H1 (cell line): ENCODE data around the gene CPLX1. TPM values are rescaled to one million over a fixed set of nuclear protein-coding genes. Genes with fewer than 3 reads are reported as not detected.

ENCODE experiments used
- CTCF ChIA-PET: fragments of 300-600 bp; sonication (Branson Sonifier 250); formaldehyde crosslinking; loops from one replicate; lab custom pipeline; 2021; ENCODE audit not compliant: partially characterized antibody; lab: Charles Lee
- POLR2A ChIA-PET: fragments of 300-600 bp; sonication (Branson Sonifier 250); formaldehyde crosslinking; loops from one replicate; lab custom pipeline; 2021; ENCODE audit warnings: inconsistent platforms; ENCODE audit not compliant: partially characterized antibody; lab: Charles Lee
- DNase-seq, 2 experiments: peaks; one replicate each; pipeline versions ENCODE4 v3.0.0 to v3.0.0-alpha.2; 2010 to 2022; ENCODE audit warnings: low spot score in 2 of 2, low read depth in 1 of 2, mixed read lengths in 1 of 2
- FAIRE-seq: peaks from 2 replicates; lab custom pipeline; 2011; peaks lifted over from hg19 to GRCh38; lab: Jason Lieb, UNC
- H2AFZ ChIP-seq: 2 replicates; pipeline ENCODE4 v1.8.1; 2012; ENCODE audit warnings: low read length, inconsistent platforms
- H2AK5ac ChIP-seq: 2 replicates; pipeline ENCODE4 v1.6.1; 2013; ENCODE audit warnings: low read depth, low read length
- H2BK120ac ChIP-seq: replicated peaks from 2 replicates; pipeline ENCODE3; 2013; ENCODE audit warnings: low read depth, low read length, inconsistent platforms
- H2BK12ac ChIP-seq: 2 replicates; pipeline ENCODE4 v1.6.1; 2013; ENCODE audit warnings: low read depth, low read length
- H2BK15ac ChIP-seq: 2 replicates; pipeline ENCODE4 v1.6.1; 2013; ENCODE audit warnings: low read length
- H2BK20ac ChIP-seq: 2 replicates; pipeline ENCODE4 v1.6.1; 2013; ENCODE audit warnings: low read length
- H2BK5ac ChIP-seq: 2 replicates; pipeline ENCODE4 v1.6.1; 2013; ENCODE audit warnings: low read depth, low read length
- H3K14ac ChIP-seq: 2 replicates; pipeline ENCODE4 v1.6.1; 2013; ENCODE audit warnings: inconsistent platforms; ENCODE audit not compliant: insufficient read length
- H3K18ac ChIP-seq: 2 replicates; pipeline ENCODE4 v1.6.1; 2013; ENCODE audit warnings: low read length; ENCODE audit errors: extremely low read depth
- H3K23ac ChIP-seq: 2 replicates; pipeline ENCODE4 v1.6.1; 2013; ENCODE audit warnings: inconsistent platforms; ENCODE audit not compliant: insufficient read length
- H3K23me2 ChIP-seq: 2 replicates; pipeline ENCODE4 v1.6.1; 2013; ENCODE audit warnings: low read depth, low read length
- H3K27ac ChIP-seq: 2 replicates; pipeline ENCODE4 v1.6.1; 2011; ENCODE audit warnings: low read depth, low read length, inconsistent platforms
- H3K27me3 ChIP-seq, 4 experiments: replicated peaks in 1 of 4; 1 replicate in 1 of 4; 2 replicates in 3 of 4; pipeline versions ENCODE4 v1.6.1 to v1.8.1; 2011 to 2013; ENCODE audit warnings: low read length in 3 of 4, mild to moderate bottlenecking in 3 of 4, inconsistent platforms in 2 of 4, mixed read lengths in 2 of 4, moderate library complexity in 1 of 4; ENCODE audit not compliant: control insufficient read depth in 3 of 4, insufficient read depth in 3 of 4; ENCODE audit errors: extremely low read depth in 1 of 4
- H3K36me3 ChIP-seq, 4 experiments: 2 replicates each; pipeline versions ENCODE4 v1.6.1 to v1.8.1; 2011 to 2013; ENCODE audit warnings: mild to moderate bottlenecking in 4 of 4, low read length in 3 of 4, moderate library complexity in 2 of 4, control low read depth in 1 of 4, inconsistent platforms in 1 of 4; ENCODE audit not compliant: insufficient read depth in 4 of 4, control insufficient read depth in 2 of 4
- H3K4ac ChIP-seq: replicated peaks from 2 replicates; pipeline ENCODE3; 2013; ENCODE audit warnings: low read length, low read depth, mixed read lengths, inconsistent platforms; ENCODE audit not compliant: insufficient read length
- H3K4me1 ChIP-seq, 4 experiments: replicated peaks in 1 of 4; 1 replicate in 1 of 4; 2 replicates in 3 of 4; pipeline versions ENCODE4 v1.6.1 to v1.8.1; 2011 to 2013; ENCODE audit warnings: low read length in 3 of 4, inconsistent platforms in 2 of 4, mixed read lengths in 1 of 4; ENCODE audit not compliant: insufficient read depth in 4 of 4, control insufficient read depth in 3 of 4
- H3K4me2 ChIP-seq, 2 experiments: 2 replicates each; pipeline versions ENCODE4 v1.6.1 to v1.8.1; 2011 to 2013; ENCODE audit warnings: low read depth in 2 of 2, low read length in 2 of 2, control low read depth in 1 of 2, inconsistent platforms in 1 of 2, mild to moderate bottlenecking in 1 of 2; ENCODE audit not compliant: insufficient read depth in 1 of 2
- H3K4me3 ChIP-seq, 4 experiments: fragments of 200-600, 300-600 bp in 1 of 4; sonication (generic), shearing (Covaris generic), sonication (Bioruptor Twin) in 1 of 4; 2 replicates each; pipeline versions ENCODE4 v1.5.1 to v1.8.1; 2011 to 2016; ENCODE audit warnings: low read length in 4 of 4, low read depth in 3 of 4, control low read depth in 2 of 4, inconsistent platforms in 2 of 4, mild to moderate bottlenecking in 2 of 4, mixed read lengths in 1 of 4, moderate library complexity in 1 of 4; ENCODE audit not compliant: insufficient read depth in 2 of 4; ENCODE audit errors: extremely low read depth in 1 of 4
- H3K56ac ChIP-seq: replicated peaks from 2 replicates; pipeline ENCODE3; 2013; ENCODE audit warnings: low read depth, mild to moderate bottlenecking, mixed read lengths, low read length, inconsistent platforms; ENCODE audit not compliant: insufficient read length
- H3K79me1 ChIP-seq: 2 replicates; pipeline ENCODE4 v1.6.1; 2013; ENCODE audit warnings: low read depth, low read length, control low read depth
- H3K79me2 ChIP-seq, 2 experiments: 2 replicates each; pipeline versions ENCODE4 v1.6.1 to v1.8.1; 2012 to 2013; ENCODE audit warnings: low read length in 2 of 2, mild to moderate bottlenecking in 2 of 2, inconsistent platforms in 1 of 2; ENCODE audit not compliant: insufficient read depth in 2 of 2, control insufficient read depth in 1 of 2
- H3K9ac ChIP-seq, 4 experiments: replicated peaks in 1 of 4; 1 replicate in 1 of 4; 2 replicates in 3 of 4; pipeline versions ENCODE4 v1.6.1 to v1.8.1; 2011 to 2013; ENCODE audit warnings: low read depth in 3 of 4, low read length in 3 of 4, control low read depth in 2 of 4, mild to moderate bottlenecking in 2 of 4, moderate library complexity in 2 of 4, inconsistent platforms in 1 of 4; ENCODE audit errors: extremely low read depth in 1 of 4
- H3K9me3 ChIP-seq, 2 experiments: 2 replicates each; pipeline versions ENCODE4 v1.6.1 to v1.8.1; 2012 to 2013; ENCODE audit warnings: mild to moderate bottlenecking in 2 of 2, moderate library complexity in 2 of 2, control low read depth in 1 of 2, inconsistent platforms in 1 of 2, low read depth in 1 of 2, low read length in 1 of 2, mixed read lengths in 1 of 2; ENCODE audit not compliant: insufficient read depth in 2 of 2
- H4K20me1 ChIP-seq, 2 experiments: replicated peaks in 1 of 2; 2 replicates each; pipeline versions ENCODE3 to v1.8.1; 2011 to 2013; ENCODE audit warnings: inconsistent platforms in 2 of 2, low read length in 2 of 2, mild to moderate bottlenecking in 1 of 2; ENCODE audit not compliant: insufficient read depth in 2 of 2, control insufficient read depth in 1 of 2
- H4K5ac ChIP-seq: 2 replicates; pipeline ENCODE4 v1.6.1; 2013; ENCODE audit warnings: low read length, low read depth, mixed read lengths, inconsistent platforms; ENCODE audit not compliant: insufficient read length
- H4K8ac ChIP-seq: 2 replicates; pipeline ENCODE4 v1.8.0; 2013; ENCODE audit warnings: mild to moderate bottlenecking, moderate library complexity, low read length, inconsistent platforms; ENCODE audit not compliant: insufficient read depth; ENCODE audit errors: extremely low read depth
- H4K91ac ChIP-seq: replicated peaks from 2 replicates; pipeline ENCODE3; 2013; ENCODE audit warnings: low read length, mixed read lengths, inconsistent platforms; ENCODE audit not compliant: insufficient read length
- BACH1 ChIP-seq: IDR thresholded peaks from 2 replicates; pipeline ENCODE4 v1.6.1; 2012; ENCODE audit warnings: low read length, improper control_type of control experiment
- BRCA1 ChIP-seq: IDR thresholded peaks from 2 replicates; pipeline ENCODE4 v1.6.1; 2012; ENCODE audit warnings: low read depth, low read length, improper control_type of control experiment
- CBX5 ChIP-seq: fragments of 300-800, 300-1000 bp; sonication (generic); IDR thresholded peaks from 2 replicates; pipeline ENCODE4 v1.7.1; 2016; ENCODE audit warnings: antibody characterized with exemption, low read length, low read depth
- KDM1A ChIP-seq: fragments of 200-600, 300-600 bp; sonication (generic); IDR thresholded peaks from 2 replicates; pipeline ENCODE4 v1.7.1; 2016; ENCODE audit warnings: mild to moderate bottlenecking, low read length, borderline replicate concordance
- NRF1 ChIP-seq: IDR thresholded peaks from 2 replicates; pipeline ENCODE4 v1.6.1; 2011; ENCODE audit warnings: mild to moderate bottlenecking, low read depth, low read length, improper control_type of control experiment
- POLR2A ChIP-seq, 2 experiments: IDR thresholded peaks; 1 replicate in 1 of 2; 2 replicates in 1 of 2; pipeline ENCODE4 v1.6.1; 2011; ENCODE audit warnings: low read depth in 2 of 2, low read length in 2 of 2, mild to moderate bottlenecking in 2 of 2; ENCODE audit errors: control extremely low read depth in 1 of 2
- RBBP5 ChIP-seq: IDR thresholded peaks from 2 replicates; pipeline ENCODE4 v1.7.1; 2012; ENCODE audit warnings: low read depth, mild to moderate bottlenecking, inconsistent platforms, low read length, moderate library complexity, borderline replicate concordance
- RXRA ChIP-seq: IDR thresholded peaks from 2 replicates; pipeline ENCODE4 v1.6.1; 2011; ENCODE audit warnings: low read depth, mild to moderate bottlenecking, low read length, moderate library complexity; ENCODE audit not compliant: insufficient read depth
- SAP30 ChIP-seq: fragments of 300-600 bp; sonication (generic); IDR thresholded peaks from 2 replicates; pipeline ENCODE4 v1.7.1; 2012; ENCODE audit warnings: low read length, moderate library complexity, mild to moderate bottlenecking, inconsistent platforms; ENCODE audit not compliant: insufficient read depth, insufficient replicate concordance
- SP1 ChIP-seq: IDR thresholded peaks from 2 replicates; pipeline ENCODE4 v1.6.1; 2011; ENCODE audit warnings: low read depth, low read length
- USF2 ChIP-seq: IDR thresholded peaks from 2 replicates; pipeline ENCODE4 v1.6.1; 2011; ENCODE audit warnings: low read length, improper control_type of control experiment
- YY1 ChIP-seq: IDR thresholded peaks from 2 replicates; pipeline ENCODE4 v1.6.1; 2011; ENCODE audit warnings: low read depth, mild to moderate bottlenecking, low read length
- ZNF274 ChIP-seq: IDR thresholded peaks from 2 replicates; pipeline ENCODE4 v1.7.0; 2012; ENCODE audit warnings: low read length, borderline replicate concordance; ENCODE audit errors: extremely low read depth
- WGBS, 2 experiments: shearing (Covaris generic) in 1 of 2; methylation state at CpG; one replicate each; pipeline versions ENCODE4 v1.1.6 to v1.1.7; 2013 to 2015; ENCODE audit warnings: low lambda C conversion rate in 2 of 2, mixed read lengths in 2 of 2, inconsistent platforms in 1 of 2, low coverage in 1 of 2, missing lambda C conversion rate in 1 of 2; ENCODE audit not compliant: insufficient replicate concordance in 2 of 2, insufficient coverage in 1 of 2, insufficient read length in 1 of 2; ENCODE audit errors: extremely low coverage in 1 of 2, missing lambda C conversion rate in 1 of 2; 5-methylcytosine and 5-hydroxymethylcytosine counted together
- polyA plus RNA-seq, 7 experiments: library from polyadenylated mRNA; depleted of rRNA in 3 of 7; stranded (reverse) in 5 of 7; unstranded in 2 of 7; fragments of >200 nt in 5 of 7; fragments of 200-250 nt in 2 of 7; gene quantifications; 1 replicate in 5 of 7; 2 replicates in 1 of 7; 4 replicates in 1 of 7; pipeline versions ENCODE4 v1.2.1 to v1.2.3, GENCODE V29; 2011 to 2013; ENCODE audit warnings: missing spikeins in 2 of 7, mixed read lengths in 2 of 7
- total RNA-seq: library from RNA; stranded (reverse); fragmentation: NEBNext Ultra II Directional; extraction: Animal tissue kit (Norgen Biotek cat#: 25700); gene quantifications from 2 replicates; pipeline ENCODE4 v1.2.1, GENCODE V29; 2021

CPLX1 gene
- total and polyA plus RNA-seq, 2 of the 8 experiments (the other 6 are each of a cell fraction or from before 2014, with no cell fraction given): 0.32 to 0.56 TPM

- Histone ChIP-seq H2BK5ac (no peak overlapping the region), H2BK20ac (no peak overlapping the region), H3K18ac (no peak overlapping the region), H4K5ac (no peak overlapping the region), H3K14ac (no peak overlapping the region), H3K4ac (no peak overlapping the region), H2AK5ac (no peak overlapping the region), H4K20me1 (no peaks in the 10 kb centered on the region), H2BK12ac (no peak overlapping the region), H3K9ac (no peak overlapping the region), H3K56ac (no peak overlapping the region), H2BK15ac (no peak overlapping the region), H3K4me2 (no peak overlapping the region), H3K23ac (no peak overlapping the region), H3K27ac (no peak overlapping the region), H4K91ac (no peak overlapping the region), H2BK120ac (no peak overlapping the region), H3K36me3 (no peaks in the 10 kb centered on the region), H4K8ac (no peak overlapping the region), H3K4me1 (no peaks in the 10 kb centered on the region), H3K4me3 (no peak overlapping the region), H3K79me1 (no peaks in the 10 kb centered on the region), H3K23me2 (no peaks in the 10 kb centered on the region), H3K27me3 (no peaks in the 10 kb centered on the region), H3K79me2 (no peaks in the 10 kb centered on the region), H3K9me3 (peaks cover 6 to 8% of the 10 kb centered on the region in 2 experiments; a peak in 1 of 4 replicates), H2AFZ (no peak overlapping the region)
- FAIRE-seq (no peak), DNase-seq (no peak)
- POLR2A ChIA-PET: no interaction called here
- 92% methylated on average over 4 of the region's 4 CpGs; no CpG with 5 or more reads in 1 of the 2 experiments for WGBS, 2 experiments
- CTCF ChIA-PET: no interaction called here
- TF ChIP-seq RXRA: no peak
- no peak for TF ChIP-seq BACH1
- TF ChIP-seq ZNF274: no peak
- TF ChIP-seq NRF1: no peak
- no peak for TF ChIP-seq POLR2A (IDR thresholded peaks at IDR 0.05; ENCODE audit: control extremely low read depth in 1 of 2, low read depth in 2 of 2, low read length in 2 of 2)
- TF ChIP-seq BRCA1: no peak
- no peak for TF ChIP-seq YY1
- no peak for TF ChIP-seq CBX5
- no peak for TF ChIP-seq SP1
- no peak for TF ChIP-seq RBBP5
- no peak for TF ChIP-seq SAP30
- TF ChIP-seq KDM1A: no peak
- no peak for TF ChIP-seq USF2
Observed at GRCh38 chr4:839675-840443, 13.9 kb upstream of the CPLX1 start.
